Measurements from ENCODE around the gene UNC45B. TPM values are rescaled to one million over a fixed set of nuclear protein-coding genes. Genes with fewer than 3 reads are reported as not detected.
"Not testable (repeated sequence)": the region's sequence is repeated elsewhere in the genome, so short reads cannot be mapped to it uniquely, and the experiment has no call there.

Gene UNC45B
- total and polyA plus RNA-seq, 12 donors: under 0.01 to 0.27 (median 0.13) TPM; not detected in 4

- intact Hi-C loops (cut with DNase I): no loop called here
- 67 to 77% (median 76%) methylated on average over 8 of the region's 8 CpGs for WGBS, 4 donors
- H3K36me3 ChIP-seq (replicated peaks in 1 of 2): no peaks in the 10 kb centered on the region
- no peaks in the 10 kb centered on the region for H3K27me3 ChIP-seq
- no peaks in the 10 kb centered on the region for H3K4me1 ChIP-seq (replicated peaks in 1 of 2)
- H3K4me3 ChIP-seq: no peak overlapping the region
- no peak overlapping the region for H3K27ac ChIP-seq
- no peak for TF ChIP-seq POLR2A (IDR thresholded peaks at IDR 0.05)
- TF ChIP-seq, protein P1, sequence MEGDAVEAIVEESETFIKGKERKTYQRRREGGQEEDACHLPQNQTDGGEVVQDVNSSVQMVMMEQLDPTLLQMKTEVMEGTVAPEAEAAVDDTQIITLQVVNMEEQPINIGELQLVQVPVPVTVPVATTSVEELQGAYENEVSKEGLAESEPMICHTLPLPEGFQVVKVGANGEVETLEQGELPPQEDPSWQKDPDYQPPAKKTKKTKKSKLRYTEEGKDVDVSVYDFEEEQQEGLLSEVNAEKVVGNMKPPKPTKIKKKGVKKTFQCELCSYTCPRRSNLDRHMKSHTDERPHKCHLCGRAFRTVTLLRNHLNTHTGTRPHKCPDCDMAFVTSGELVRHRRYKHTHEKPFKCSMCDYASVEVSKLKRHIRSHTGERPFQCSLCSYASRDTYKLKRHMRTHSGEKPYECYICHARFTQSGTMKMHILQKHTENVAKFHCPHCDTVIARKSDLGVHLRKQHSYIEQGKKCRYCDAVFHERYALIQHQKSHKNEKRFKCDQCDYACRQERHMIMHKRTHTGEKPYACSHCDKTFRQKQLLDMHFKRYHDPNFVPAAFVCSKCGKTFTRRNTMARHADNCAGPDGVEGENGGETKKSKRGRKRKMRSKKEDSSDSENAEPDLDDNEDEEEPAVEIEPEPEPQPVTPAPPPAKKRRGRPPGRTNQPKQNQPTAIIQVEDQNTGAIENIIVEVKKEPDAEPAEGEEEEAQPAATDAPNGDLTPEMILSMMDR (IDR thresholded peaks at IDR 0.05): no peak
- no peak for DNase-seq
- H3K9me3 ChIP-seq (replicated peaks in 1 of 3): no peaks in the 10 kb centered on the region
These were observed 45.1 kb downstream of the UNC45B start for GRCh38 chr17:35192708-35193107.

GRCh38 chr17:35194001-35194400, 46.4 kb downstream of the UNC45B start, which contains the start of gene SLC35G3:
TSS of gene SLC35G3 (minus strand) at chr17:35194393. CDS start at chr17:35194307, 86 bp downstream.
- H3K4me3 ChIP-seq; H3K9me3 ChIP-seq (replicated peaks in 1 of 3); H3K27ac ChIP-seq; H3K27me3 ChIP-seq; DNase-seq; H3K4me1 ChIP-seq (replicated peaks in 1 of 2); intact Hi-C loops (cut with DNase I); H3K36me3 ChIP-seq (replicated peaks in 1 of 2): not testable (repeated sequence)
- WGBS, 4 donors: 85 to 94% (median 90%) methylated on average over 9 to 12 of the region's 12 CpGs

- H3K36me3 ChIP-seq (replicated peaks in 1 of 2); H3K27me3 ChIP-seq; intact Hi-C loops (cut with DNase I); H3K9me3 ChIP-seq (replicated peaks in 1 of 3); H3K4me1 ChIP-seq (replicated peaks in 1 of 2); H3K4me3 ChIP-seq; DNase-seq; H3K27ac ChIP-seq: not testable (repeated sequence)
- 89 to 93% methylated on average over 29 to 31 of the region's 31 CpGs; no CpG with 5 or more reads in 2 of the 4 donors for WGBS, 4 donors
These were observed 47.4 kb downstream of the UNC45B start for GRCh38 chr17:35195062-35195461.

DNA sequence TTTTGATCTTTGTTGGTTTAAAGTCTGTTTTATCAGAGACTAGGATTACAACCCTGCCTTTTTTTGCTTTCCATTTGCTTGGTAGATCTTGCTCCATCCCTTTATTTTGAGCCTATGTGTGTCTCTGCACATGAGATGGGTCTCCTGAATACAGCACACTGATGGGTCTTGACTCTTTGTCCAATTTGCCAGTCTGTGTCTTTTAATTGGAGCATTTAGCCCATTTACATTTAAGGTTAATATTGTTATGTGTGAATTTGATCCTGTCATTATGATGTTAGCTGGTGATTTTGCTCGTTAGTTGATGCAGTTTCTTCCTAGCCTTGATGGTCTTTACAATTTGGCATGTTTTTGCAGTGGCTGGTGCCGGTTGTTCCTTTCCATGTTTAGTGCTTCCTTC, 55.0 kb downstream of the UNC45B start:
- DNase-seq; H3K4me1 ChIP-seq (replicated peaks in 1 of 2); H3K36me3 ChIP-seq (replicated peaks in 1 of 2); H3K27me3 ChIP-seq; H3K27ac ChIP-seq; H3K9me3 ChIP-seq (replicated peaks in 1 of 3); H3K4me3 ChIP-seq; intact Hi-C loops (cut with DNase I): not testable (repeated sequence)
- 70 to 82% (median 79%) methylated on average over 1 to 2 of the region's 2 CpGs for WGBS, 4 donors

DNA sequence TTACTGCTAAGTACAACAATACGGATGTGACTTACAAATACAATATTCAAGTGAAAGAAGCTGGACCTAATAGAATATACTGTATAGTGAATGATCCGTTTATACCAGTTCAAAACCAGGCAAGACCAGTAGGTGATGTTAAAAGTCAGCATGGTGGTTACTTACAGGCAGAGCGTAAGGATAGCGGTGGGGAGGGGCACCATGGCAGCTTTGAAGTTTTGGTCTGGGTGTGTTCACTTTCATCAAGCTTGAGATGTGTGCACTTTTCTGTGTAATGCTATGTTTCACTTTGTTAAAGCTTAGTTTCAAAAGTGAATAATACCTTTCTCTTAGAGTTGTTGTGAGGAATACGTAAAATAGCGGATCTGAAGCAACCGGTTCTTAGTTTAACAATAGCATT, 63.1 kb downstream of the UNC45B start:
- TF ChIP-seq, protein P1 (IDR thresholded peaks at IDR 0.05): no peak
- TF ChIP-seq POLR2A (IDR thresholded peaks at IDR 0.05): no peak
- no peak overlapping the region for H3K27ac ChIP-seq
- no peaks in the 10 kb centered on the region for H3K4me1 ChIP-seq (replicated peaks in 1 of 2)
- peaks cover 7% of the 10 kb centered on the region for H3K27me3 ChIP-seq
- intact Hi-C loops (cut with DNase I): no loop called here
- H3K9me3 ChIP-seq (replicated peaks in 1 of 3): no peaks in the 10 kb centered on the region
- no peak overlapping the region for H3K4me3 ChIP-seq
- WGBS, 4 donors: 82 to 91% (median 87%) methylated on average over 7 of the region's 7 CpGs
- H3K36me3 ChIP-seq (replicated peaks in 1 of 2): no peaks in the 10 kb centered on the region
- DNase-seq: no peak

DNA sequence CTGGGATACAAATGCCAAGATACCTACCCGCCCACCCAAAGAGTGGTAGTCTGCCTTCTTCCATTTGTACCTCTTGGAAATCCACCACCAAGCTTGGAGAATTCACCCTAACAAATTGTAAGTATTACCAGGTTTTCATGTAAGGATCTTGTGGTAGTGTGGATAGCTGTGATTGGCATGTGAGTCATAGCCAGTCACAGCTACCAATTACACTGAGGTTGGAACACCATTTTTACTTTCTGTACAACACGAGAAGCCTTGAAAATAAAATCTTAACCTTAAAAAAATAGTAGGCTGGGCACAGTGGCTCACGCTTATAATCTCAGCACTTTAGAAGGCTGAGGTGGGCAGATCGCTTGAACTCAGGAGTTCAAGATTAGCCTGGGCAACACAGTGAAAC, 65.1 kb downstream of the UNC45B start:
- Histone ChIP-seq H3K4me3 (no peak overlapping the region), H3K4me1 (replicated peaks in 1 of 2) (no peaks in the 10 kb centered on the region), H3K27ac (no peak overlapping the region), H3K36me3 (replicated peaks in 1 of 2) (no peaks in the 10 kb centered on the region), H3K27me3 (no peaks in the 10 kb centered on the region), H3K9me3 (replicated peaks in 1 of 3) (no peaks in the 10 kb centered on the region)
- intact Hi-C loops (cut with DNase I): no loop called here
- 75 to 85% (median 83%) methylated on average over 4 of the region's 4 CpGs for WGBS, 4 donors
- no peak for DNase-seq
- TF ChIP-seq, protein P1 (IDR thresholded peaks at IDR 0.05): no peak
- TF ChIP-seq POLR2A (IDR thresholded peaks at IDR 0.05): no peak
